Liver (tissue), 1 donor: ENCODE results near the gene SPTLC3.

Experiments used
- FOXA1 ChIP-seq: IDR thresholded peaks from 2 replicates; pipeline ENCODE4 v1.6.1; 2016; ENCODE audit warnings: antibody characterized with exemption
- TF ChIP-seq, protein P1 (sequence below): IDR thresholded peaks from 2 replicates; pipeline ENCODE4 v1.6.1; 2016; ENCODE audit warnings: antibody characterized with exemption

DNA sequence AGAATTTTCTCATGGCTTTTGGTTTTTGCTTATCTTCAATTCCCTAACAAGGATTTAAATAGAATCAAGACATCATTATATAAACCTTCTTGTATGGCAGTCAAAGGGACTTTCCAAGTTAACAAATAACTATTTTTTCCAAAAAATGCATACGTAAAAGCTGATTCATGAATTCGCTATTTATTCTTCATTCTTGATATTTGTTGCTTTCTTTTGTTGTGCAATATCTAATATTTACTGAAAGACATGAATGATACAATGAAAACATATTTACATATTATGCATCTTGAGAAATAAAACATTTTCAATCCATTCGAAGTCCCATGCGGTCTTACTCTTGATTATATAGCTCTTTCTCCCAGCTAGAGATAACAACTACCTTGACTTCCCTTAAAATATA is 47.0 kb upstream of the SPTLC3 start:
- TF ChIP-seq, protein P1, sequence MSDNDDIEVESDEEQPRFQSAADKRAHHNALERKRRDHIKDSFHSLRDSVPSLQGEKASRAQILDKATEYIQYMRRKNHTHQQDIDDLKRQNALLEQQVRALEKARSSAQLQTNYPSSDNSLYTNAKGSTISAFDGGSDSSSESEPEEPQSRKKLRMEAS: no peak
- TF ChIP-seq FOXA1: no peak
